Activated T-helper 2 cell treated with anti-CD3 and anti-CD28 coated beads, Interferon-gamma antibody, Interleukin-2, Interleukin-4, amounts not matched to agents 10 μg/mL and 5 μg/mL and 100 μg/mL, durations not matched to agents 14 hours and 24 hours and 36 hours (primary cell): ENCODE measurements around the gene TMEFF2. TPM values are rescaled to one million over a fixed set of nuclear protein-coding genes. Genes with fewer than 3 reads are reported as not detected.

Experiments
- DNase-seq: peaks from one replicate; pipeline ENCODE4 v3.0.0; 2021; ENCODE audit warnings: low spot score
- H3K27ac Mint-ChIP-seq: one replicate; pipeline ENCODE4 v1.8.0; 2021; ENCODE audit warnings: mixed read lengths
- H3K27me3 Mint-ChIP-seq: one replicate; pipeline ENCODE4 v1.8.0; 2021; ENCODE audit warnings: low read depth, mixed read lengths
- H3K36me3 Mint-ChIP-seq: one replicate; pipeline ENCODE4 v1.8.0; 2021; ENCODE audit warnings: low read depth, mixed read lengths
- H3K4me1 Mint-ChIP-seq: one replicate; pipeline ENCODE4 v1.8.0; 2021; ENCODE audit warnings: low read depth, mixed read lengths
- H3K4me3 Mint-ChIP-seq: one replicate; pipeline ENCODE4 v1.8.0; 2021; ENCODE audit warnings: low read depth, mild to moderate bottlenecking, moderate library complexity, mixed read lengths
- H3K9me3 Mint-ChIP-seq: one replicate; pipeline ENCODE4 v1.8.0; 2021; ENCODE audit warnings: mixed read lengths
- intact Hi-C: fragments of 100-400 bp; cut with micrococcal nuclease; formaldehyde crosslinking; loops from one replicate; pipeline ENCODE4 v1.15.1; 2023
- total RNA-seq: library from RNA; stranded (reverse); gene quantifications from 2 replicates; pipeline ENCODE4 v1.2.3, GENCODE V29; 2022

The TMEFF2 gene
- total RNA-seq, 1 donor from 2014 or later: not detected

DNA sequence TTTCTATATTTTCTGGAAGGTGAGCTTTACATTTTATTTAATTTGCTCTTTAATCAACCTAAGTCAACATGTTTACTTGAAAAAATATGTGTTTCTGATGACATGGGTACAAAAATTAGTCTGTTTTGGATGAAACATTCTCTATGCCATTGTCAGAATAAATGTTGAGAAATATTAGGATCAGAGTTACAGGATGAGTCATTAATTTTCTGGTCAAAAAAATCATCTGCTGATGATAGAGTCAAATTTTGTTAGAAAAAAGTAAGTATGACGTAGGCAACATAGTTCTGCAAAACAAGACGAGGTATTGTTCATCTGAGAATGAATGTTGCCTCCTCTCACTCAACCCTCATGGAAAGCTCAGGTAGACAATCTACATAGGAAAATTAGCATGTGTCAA lies 240.3 kb downstream of the TMEFF2 start:
- H3K27me3 Mint-ChIP-seq: peaks cover 11% of the 10 kb centered on the region
- no peaks in the 10 kb centered on the region for H3K9me3 Mint-ChIP-seq
- no peak overlapping the region for H3K4me3 Mint-ChIP-seq
- no peak for DNase-seq
- H3K27ac Mint-ChIP-seq: no peak overlapping the region
- intact Hi-C loops: no loop called here
- no peaks in the 10 kb centered on the region for H3K4me1 Mint-ChIP-seq
- no peaks in the 10 kb centered on the region for H3K36me3 Mint-ChIP-seq

DNA sequence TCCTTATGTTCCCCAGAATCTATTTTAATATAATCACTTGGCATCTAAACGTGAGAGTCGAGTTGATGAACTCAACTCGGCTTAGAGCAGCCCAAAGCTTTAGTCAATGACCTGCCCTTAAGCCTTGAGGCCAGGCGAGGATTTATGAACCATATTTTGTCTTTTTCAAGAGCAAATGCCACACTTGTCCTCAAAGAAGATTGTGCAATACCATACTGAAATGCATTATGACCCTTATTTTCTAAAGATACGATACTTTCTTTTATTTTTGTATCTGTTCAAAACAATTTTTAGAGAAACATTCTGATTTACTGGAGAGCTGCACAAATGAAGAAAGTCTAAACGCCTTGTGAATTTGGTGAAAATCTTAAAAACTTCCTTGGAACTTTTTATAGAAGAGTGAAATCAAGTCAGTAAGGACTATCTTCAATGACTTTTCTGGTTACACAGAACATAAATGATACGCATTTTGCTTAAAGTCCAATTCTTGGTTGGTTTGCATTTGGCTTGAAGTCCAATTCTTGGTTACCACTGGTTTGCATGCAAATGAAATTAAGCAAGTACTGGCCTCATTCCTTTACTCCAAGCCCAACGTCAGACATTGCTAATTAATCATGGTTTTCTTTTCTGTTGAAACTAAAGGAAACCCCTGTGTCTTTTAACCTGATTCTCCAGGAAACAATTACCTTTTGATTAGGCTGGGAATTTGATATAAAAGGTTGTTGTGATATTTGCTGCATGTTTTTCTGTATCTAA lies 242.0 kb downstream of the TMEFF2 start:
- Mint-ChIP-seq H3K27me3 (peaks cover 8% of the 10 kb centered on the region), H3K4me3 (no peak overlapping the region), H3K4me1 (no peaks in the 10 kb centered on the region), H3K27ac (no peak overlapping the region), H3K9me3 (no peaks in the 10 kb centered on the region), H3K36me3 (no peaks in the 10 kb centered on the region)
- intact Hi-C loops: no loop called here
- no peak for DNase-seq

DNA sequence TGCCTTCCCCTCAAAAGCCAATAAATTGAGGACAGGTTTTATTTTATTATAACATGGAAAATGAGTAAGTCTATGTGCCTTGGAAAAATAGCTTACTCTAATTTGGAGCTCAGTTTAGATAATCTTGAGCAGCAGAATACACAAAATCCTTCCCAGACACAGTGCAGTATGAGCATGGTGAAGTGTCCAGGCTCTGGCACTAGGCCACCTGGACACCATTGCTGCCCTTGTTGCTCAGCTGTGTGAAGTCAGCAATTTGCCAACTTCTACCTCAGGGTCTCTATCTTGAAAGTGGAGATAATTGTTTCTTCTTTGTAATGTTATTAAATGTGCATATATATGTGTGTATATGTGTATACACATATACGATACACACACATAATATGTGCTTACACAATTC lies 242.9 kb downstream of the TMEFF2 start:
- no peaks in the 10 kb centered on the region for H3K36me3 Mint-ChIP-seq
- H3K27ac Mint-ChIP-seq: no peak overlapping the region
- no peaks in the 10 kb centered on the region for H3K4me1 Mint-ChIP-seq
- no peak overlapping the region for H3K4me3 Mint-ChIP-seq
- intact Hi-C loops: no loop called here
- peaks cover 7% of the 10 kb centered on the region for H3K27me3 Mint-ChIP-seq
- H3K9me3 Mint-ChIP-seq: no peaks in the 10 kb centered on the region
- no peak for DNase-seq

DNA sequence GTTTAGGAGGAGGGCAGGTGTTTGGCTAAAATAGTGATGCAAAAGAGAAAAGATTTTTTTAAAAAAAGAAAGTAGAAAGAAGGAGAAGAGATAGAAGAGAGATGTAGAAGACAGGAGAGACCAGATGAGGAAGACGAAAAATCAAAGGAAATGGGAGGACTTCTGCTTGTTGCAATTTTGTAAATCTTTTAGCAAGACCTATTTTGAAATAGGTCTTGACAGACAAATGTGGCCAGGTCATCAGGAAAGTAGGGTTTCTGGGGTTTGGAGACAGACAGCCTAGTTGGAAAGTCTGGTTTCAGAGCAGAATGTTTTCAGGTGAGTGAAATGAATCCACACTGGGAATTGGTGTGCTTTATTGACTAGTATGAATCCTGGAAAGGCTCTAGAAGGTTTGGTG lies 243.4 kb downstream of the TMEFF2 start:
- Mint-ChIP-seq H3K36me3 (no peaks in the 10 kb centered on the region), H3K9me3 (no peaks in the 10 kb centered on the region), H3K27ac (no peak overlapping the region), H3K27me3 (peaks cover 7% of the 10 kb centered on the region), H3K4me3 (no peak overlapping the region), H3K4me1 (no peaks in the 10 kb centered on the region)
- no peak for DNase-seq
- intact Hi-C loops: no loop called here

DNA sequence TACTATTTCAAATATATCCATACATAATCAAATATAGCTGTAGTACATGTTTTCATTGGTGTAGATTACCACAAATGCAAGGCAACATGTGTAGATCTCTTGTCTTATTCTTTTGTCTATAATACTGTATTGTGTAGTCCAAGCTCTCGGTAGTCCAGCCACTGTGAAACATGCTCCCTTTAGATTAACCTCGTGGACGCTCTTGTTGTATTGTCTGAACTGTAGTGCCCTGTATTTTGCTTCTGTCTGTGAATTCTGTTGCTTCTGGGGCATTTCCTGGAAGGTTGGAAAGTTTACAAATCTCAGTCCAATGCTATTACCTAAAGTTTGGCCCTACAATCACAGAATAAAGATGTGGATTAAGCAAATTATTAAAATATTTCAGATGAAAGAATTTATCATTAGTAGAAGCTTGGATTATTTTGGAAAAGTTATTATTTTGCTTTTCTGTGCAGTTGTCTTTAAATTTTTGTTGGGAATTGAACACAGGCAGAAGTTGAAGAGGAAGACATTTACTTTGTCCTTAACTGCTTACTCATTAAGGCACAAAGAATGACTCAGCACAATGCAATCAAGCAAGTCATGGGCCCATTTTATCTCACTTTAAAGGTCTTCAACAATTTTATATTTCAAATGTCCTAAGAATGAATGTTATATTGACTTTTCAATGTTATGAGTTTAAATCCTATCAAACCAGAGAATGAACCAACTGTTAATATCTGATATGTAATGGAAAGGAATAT lies 244.4 kb downstream of the TMEFF2 start:
- Mint-ChIP-seq H3K27me3 (peaks cover 4% of the 10 kb centered on the region), H3K4me3 (no peak overlapping the region), H3K4me1 (no peaks in the 10 kb centered on the region), H3K36me3 (no peaks in the 10 kb centered on the region), H3K9me3 (no peaks in the 10 kb centered on the region), H3K27ac (no peak overlapping the region)
- no peak for DNase-seq
- intact Hi-C loops: no loop called here

DNA sequence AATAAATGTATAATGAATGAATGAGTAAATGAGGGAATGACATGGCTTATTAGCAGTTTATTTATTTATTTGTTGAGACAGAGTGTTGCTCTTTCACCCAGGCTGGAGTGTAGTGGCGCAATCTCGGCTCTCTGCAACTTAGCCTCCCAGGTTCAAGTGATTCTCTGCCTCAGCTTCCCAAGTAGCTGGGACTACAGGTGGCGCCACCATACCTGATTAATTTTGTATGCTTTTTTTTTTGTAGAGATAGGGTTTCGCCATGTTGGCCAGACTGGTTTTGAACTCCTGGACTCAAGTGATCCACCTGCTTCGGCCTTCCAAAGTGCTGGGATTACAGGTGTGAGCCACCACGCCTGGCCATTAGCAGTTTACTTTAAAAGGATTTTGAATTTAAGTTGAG lies 247.5 kb downstream of the TMEFF2 start:
- no peak for DNase-seq
- H3K27ac Mint-ChIP-seq: no peak overlapping the region
- intact Hi-C loops: no loop called here

DNA sequence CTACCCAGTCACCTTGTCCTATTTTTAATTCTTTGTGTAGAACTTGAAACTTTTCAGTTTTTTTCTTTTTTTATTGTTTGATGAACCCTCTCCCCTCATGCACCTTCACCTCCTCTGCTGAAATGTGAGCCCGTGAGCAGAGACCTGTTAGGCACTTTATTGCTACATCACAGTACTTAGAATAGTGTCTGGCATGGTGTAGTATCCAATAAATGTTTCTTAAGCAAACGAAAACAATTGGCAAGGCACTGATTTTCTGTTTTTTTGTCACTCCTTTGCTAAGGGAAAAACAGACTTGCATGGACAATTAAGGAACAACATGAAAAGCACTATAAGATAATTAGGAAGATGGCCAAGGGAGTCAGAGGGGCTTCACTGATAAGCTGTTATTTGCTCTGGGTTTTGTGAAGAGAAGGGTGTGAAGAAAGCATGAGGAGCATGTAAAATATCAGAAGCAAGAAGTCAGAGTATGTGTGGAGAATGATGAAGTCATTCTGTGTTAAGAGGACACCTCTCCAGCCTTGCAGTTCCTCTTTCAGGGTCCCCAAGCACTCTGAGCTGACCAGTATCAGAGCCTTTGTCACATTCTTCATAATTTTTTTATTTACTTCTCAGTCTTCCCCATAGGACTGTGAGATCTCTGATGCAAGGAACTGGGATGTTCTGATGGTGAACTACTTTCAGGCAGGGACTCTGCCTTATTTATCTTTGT lies 248.1 kb downstream of the TMEFF2 start:
- intact Hi-C loops: no loop called here
- Mint-ChIP-seq H3K27ac (no peak overlapping the region), H3K4me3 (no peak overlapping the region), H3K9me3 (no peaks in the 10 kb centered on the region), H3K27me3 (peaks cover 7% of the 10 kb centered on the region), H3K36me3 (no peaks in the 10 kb centered on the region), H3K4me1 (no peaks in the 10 kb centered on the region)
- no peak for DNase-seq

More for the DNA sequence above, 247.5 kb downstream of the TMEFF2 start:
- Mint-ChIP-seq H3K27me3 (peaks cover 7% of the 10 kb centered on the region), H3K36me3 (no peaks in the 10 kb centered on the region), H3K4me3 (no peak overlapping the region), H3K4me1 (no peaks in the 10 kb centered on the region), H3K9me3 (no peaks in the 10 kb centered on the region)

DNA sequence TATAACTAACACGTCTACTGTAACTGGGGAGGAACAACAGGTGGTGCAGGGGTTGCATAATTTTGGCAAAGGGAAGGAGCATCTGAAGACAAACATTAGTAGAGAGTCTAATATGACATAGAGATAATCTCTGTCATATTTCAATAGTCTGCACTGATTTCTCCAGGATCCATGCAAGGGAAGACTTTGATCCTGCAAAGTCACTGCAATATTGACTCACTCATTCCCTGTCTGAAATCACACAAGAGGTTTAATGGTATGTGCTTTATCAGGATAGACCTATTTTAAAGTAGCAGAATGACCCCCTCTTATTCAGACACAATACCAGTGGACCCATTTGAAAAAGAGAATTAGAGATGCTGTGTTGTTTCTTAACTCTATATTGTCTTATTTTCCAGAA lies 249.1 kb downstream of the TMEFF2 start:
- Mint-ChIP-seq H3K9me3 (no peaks in the 10 kb centered on the region), H3K4me3 (no peak overlapping the region), H3K4me1 (no peaks in the 10 kb centered on the region), H3K27ac (no peak overlapping the region), H3K27me3 (peaks cover 7% of the 10 kb centered on the region), H3K36me3 (no peaks in the 10 kb centered on the region)
- DNase-seq: no peak
- intact Hi-C loops: no loop called here

DNA sequence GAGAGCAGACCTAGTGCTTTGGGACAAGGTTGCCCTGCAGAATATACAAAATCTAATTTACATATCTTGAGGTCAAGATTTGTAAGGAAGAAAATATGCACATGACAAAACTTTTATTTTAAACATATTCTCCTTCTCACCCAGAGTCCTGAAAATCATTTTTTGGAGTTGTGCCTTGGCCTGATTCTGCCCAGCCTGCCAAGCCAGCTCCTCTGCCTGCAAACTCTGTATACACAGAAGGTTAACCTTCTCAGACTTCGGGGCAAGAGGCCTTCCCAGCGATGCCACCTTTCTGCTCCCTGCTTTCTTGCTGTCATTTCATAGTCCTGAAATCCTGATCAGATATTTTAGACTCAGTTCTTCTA lies 252.0 kb downstream of the TMEFF2 start:
- peaks cover 6% of the 10 kb centered on the region for H3K27me3 Mint-ChIP-seq
- no peaks in the 10 kb centered on the region for H3K36me3 Mint-ChIP-seq

DNA sequence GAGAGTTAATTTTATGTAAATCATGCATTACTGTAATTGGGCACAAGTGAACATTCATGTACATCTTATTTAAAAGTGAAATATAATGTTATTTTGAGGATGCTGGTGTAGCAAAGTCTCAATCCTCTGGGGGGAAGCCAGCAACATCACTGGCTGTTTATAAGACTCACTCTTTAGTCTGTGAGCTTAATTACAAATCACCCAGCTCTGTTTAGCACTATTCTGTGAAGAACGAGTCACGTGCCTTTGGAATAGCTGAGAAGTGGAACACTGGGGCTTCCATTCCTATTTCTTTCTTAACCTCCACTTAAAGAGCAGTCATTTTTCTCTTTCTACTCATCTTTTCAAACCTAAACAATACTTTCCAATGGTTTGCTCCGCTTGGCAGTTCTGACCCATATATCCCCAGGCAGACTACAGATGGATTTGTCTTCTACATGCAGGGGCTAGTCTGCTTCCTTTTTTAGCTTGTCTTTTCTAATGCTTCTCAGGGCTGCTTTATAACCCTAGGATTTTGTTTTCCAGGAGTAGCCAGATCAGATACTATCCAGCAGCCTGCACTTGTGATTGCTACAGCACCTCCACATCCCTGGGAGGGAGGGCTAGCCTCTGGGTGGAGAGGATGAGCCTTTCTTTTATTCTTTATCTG lies 252.5 kb downstream of the TMEFF2 start:
- no peaks in the 10 kb centered on the region for H3K4me1 Mint-ChIP-seq
- no peak overlapping the region for H3K27ac Mint-ChIP-seq
- no peaks in the 10 kb centered on the region for H3K9me3 Mint-ChIP-seq
- no peak for DNase-seq
- no peak overlapping the region for H3K4me3 Mint-ChIP-seq
- intact Hi-C loops: no loop called here
- no peaks in the 10 kb centered on the region for H3K36me3 Mint-ChIP-seq
- H3K27me3 Mint-ChIP-seq: peaks cover 5% of the 10 kb centered on the region

More for the DNA sequence above, 252.0 kb downstream of the TMEFF2 start:
- H3K27ac Mint-ChIP-seq: no peak overlapping the region
- intact Hi-C loops: no loop called here
- H3K9me3 Mint-ChIP-seq: no peaks in the 10 kb centered on the region
- no peak overlapping the region for H3K4me3 Mint-ChIP-seq
- DNase-seq: no peak
- H3K4me1 Mint-ChIP-seq: no peaks in the 10 kb centered on the region

DNA sequence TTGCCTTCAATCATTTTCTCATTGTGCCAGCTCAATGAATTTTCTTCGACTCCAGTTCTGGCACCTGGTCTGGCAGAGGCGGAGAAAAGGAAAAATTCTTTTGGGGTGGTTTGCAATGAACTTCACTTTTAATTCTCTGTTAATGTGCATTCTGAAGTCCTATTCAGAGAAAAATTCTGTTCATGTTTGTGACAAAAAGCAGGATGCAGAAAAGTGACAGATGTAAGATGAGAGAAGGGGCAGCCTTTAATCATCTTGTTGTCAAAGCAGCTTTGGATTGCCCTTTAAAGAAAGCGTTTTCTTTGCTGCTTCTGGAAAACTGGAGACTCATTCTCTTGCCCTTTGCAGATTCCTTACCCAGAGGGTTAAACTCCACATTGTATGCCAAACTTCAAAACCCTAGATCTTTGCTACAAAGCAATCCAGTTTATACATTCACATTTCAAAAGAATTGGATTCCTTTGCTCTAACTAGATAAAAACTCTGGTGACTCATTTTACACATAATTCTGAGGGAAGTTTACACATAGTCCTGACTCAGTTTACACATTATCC lies 253.3 kb downstream of the TMEFF2 start:
- Mint-ChIP-seq H3K27me3 (peaks cover 8% of the 10 kb centered on the region), H3K4me3 (no peak overlapping the region), H3K36me3 (no peaks in the 10 kb centered on the region), H3K27ac (no peak overlapping the region), H3K9me3 (no peaks in the 10 kb centered on the region), H3K4me1 (no peaks in the 10 kb centered on the region)
- DNase-seq: no peak
- intact Hi-C loops: no loop called here

DNA sequence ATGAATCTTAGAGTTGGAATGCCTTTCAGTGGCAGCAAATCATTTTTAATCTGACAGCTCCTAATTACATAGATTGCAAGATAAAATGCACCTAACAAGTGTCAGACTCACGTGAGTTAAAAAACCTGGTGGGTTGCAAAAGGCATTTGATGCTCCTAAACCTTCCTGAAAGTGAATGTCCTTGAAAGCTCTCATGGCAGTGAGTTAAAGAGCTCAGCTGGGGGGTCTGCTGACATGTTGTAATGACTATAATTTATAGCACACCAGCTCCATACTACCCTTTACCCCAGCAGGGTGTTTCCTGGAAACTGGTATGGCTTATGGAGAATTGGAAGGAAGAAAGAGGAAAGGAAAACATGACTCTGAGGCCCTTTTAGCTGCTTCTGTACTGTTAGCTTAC lies 256.0 kb downstream of the TMEFF2 start:
- intact Hi-C loops: no loop called here
- Mint-ChIP-seq H3K27ac (no peak overlapping the region), H3K4me1 (no peaks in the 10 kb centered on the region), H3K36me3 (no peaks in the 10 kb centered on the region), H3K27me3 (peaks cover 6% of the 10 kb centered on the region), H3K4me3 (no peak overlapping the region), H3K9me3 (no peaks in the 10 kb centered on the region)
- no peak for DNase-seq
